ENCODE measurements around the gene APCS.

DNA sequence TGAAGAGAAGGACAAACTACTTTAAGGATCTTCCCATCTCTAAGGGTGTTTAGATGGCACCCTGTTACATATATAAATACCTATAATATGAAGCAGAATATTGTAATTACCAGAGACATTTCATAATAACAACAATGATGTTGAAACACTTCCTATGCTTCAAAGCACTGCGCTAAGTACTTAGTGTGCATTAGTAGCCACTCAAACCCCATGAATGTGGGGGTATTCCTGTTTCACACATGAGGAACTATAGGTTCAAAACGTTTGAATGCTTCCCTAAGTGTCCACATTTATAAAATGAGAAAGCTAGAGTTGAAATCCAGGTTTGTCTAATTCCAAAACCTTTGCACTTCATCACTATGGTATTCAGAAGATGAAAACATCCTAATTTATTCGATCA lies 33.4 kb upstream of the APCS start:
- TF ChIP-seq, protein P1, sequence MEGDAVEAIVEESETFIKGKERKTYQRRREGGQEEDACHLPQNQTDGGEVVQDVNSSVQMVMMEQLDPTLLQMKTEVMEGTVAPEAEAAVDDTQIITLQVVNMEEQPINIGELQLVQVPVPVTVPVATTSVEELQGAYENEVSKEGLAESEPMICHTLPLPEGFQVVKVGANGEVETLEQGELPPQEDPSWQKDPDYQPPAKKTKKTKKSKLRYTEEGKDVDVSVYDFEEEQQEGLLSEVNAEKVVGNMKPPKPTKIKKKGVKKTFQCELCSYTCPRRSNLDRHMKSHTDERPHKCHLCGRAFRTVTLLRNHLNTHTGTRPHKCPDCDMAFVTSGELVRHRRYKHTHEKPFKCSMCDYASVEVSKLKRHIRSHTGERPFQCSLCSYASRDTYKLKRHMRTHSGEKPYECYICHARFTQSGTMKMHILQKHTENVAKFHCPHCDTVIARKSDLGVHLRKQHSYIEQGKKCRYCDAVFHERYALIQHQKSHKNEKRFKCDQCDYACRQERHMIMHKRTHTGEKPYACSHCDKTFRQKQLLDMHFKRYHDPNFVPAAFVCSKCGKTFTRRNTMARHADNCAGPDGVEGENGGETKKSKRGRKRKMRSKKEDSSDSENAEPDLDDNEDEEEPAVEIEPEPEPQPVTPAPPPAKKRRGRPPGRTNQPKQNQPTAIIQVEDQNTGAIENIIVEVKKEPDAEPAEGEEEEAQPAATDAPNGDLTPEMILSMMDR (IDR thresholded peaks at IDR 0.05; ENCODE audit: poor library complexity, severe bottlenecking) = no peak
- TF ChIP-seq POLR2AphosphoS5 (IDR thresholded peaks at IDR 0.05) = no peak
